HG03571 (cell line): ENCODE results near the gene CDH13.

Experiments used
- ATAC-seq: cut with Tn5 transposase; IDR thresholded peaks from one replicate; pipeline ENCODE4 v1.9.1; 2021; ENCODE audit not compliant: unreplicated experiment

CDH13 gene

DNA sequence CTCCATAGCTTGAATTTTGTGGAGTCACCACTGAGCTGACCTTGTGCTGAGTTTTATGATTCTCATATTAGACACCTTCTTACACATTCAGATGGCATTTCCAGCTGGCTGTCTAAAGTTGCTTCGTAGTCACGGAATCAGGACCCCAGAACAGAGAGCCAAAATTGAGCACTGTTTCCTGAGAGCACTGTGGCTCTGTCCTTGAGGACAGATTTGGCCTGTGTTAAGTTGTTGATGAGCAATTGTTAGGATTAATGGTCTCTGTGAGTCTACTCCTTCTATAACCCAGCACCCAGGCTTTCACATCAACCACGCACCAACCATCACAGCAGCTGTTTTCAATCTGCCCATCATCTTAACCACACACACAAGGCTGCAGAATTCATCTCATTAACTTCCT, 903.5 kb downstream of the CDH13 start:
- ATAC-seq: no peak

DNA sequence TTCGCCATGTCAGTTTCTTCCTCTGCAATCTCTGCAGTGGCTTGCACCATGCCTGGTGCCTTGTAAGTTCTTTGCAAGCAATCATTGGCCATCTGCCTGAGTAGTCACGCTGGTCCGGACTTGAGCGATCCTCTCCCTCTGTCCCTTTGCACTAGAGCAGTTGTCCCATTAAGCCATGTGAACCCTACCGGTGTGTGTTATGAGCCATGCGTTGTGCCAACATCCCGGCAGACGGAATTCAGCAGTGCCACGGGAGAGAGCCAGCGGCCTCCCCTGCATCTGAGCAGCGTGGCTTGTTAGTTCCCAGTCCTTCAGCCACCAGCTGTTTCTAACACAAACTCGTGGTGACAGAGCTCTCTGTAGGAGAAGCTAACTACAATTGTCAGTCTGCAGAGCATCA, 905.9 kb downstream of the CDH13 start:
- no peak for ATAC-seq

DNA sequence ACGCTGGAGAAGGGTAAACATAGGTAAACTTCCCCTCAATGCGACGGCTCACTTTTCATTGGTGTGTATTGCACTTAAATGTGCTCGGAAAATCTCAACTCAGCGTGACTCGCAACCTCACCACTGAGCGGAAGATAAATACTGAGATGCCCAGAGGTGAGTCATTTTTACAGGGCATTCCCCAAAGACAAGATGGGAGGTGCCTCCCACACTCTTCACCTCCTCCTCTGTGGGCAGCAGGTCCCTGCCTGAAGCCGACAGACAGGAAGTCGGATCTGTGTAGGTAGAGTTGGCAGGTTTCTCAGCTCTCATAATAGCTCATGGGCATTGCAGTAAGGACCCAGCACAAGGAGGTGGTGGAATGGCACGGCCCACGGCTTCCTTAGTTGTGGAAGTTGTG, 906.4 kb downstream of the CDH13 start:
- ATAC-seq: no peak

DNA sequence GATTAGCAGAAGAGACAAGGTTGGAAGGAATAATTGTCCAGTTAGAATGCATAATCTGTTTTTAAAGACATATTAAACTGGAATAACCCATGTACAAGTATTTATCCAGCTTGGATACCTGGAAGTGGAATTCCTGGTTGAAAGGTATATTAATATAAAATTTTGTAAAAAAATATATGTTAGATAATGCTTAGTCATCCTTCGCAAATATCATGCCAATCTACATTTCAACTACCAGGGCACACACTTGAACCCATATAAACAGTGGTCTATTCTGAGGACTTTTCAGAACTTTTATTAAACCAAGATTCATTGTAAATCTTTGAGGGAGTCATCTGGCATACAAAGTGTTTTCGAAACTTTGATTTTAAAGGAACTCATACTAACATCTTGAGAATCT, 911.9 kb downstream of the CDH13 start:
- no peak for ATAC-seq

DNA sequence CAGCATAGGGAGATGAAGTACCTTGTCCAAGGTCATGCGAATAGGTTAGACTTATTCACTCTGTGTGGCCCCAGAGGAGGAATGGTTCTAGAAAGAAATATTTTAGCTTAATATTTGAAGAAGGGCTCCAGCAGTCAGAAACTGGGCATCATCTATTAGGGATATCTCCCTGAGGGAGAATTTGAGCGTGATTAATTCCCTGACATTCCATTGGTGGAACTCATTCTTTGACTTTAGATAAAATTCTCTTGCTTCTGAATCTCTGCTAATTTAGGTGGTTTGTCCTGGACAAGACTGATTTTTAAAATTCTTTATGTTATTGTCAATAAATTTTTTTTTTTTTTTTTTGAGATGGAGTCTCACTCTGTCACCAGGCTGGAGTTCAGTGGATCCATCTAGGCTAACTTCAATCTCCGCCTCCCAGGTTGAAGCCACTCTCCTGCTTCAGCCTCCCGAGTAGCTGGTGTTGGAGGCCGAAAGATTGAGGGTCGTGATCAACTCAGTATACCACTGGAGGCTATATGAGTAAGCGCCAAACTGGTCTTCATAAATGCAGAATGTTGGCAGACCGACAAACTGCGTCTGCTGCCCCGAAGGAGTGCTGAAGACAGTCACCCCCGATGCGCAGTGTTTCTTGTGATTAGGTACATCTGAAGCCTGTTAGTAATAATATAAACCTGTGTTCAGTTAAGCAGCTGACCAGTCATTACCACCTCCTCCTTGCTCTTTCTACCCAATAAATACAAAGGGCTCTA, 913.1 kb downstream of the CDH13 start:
- no peak for ATAC-seq

DNA sequence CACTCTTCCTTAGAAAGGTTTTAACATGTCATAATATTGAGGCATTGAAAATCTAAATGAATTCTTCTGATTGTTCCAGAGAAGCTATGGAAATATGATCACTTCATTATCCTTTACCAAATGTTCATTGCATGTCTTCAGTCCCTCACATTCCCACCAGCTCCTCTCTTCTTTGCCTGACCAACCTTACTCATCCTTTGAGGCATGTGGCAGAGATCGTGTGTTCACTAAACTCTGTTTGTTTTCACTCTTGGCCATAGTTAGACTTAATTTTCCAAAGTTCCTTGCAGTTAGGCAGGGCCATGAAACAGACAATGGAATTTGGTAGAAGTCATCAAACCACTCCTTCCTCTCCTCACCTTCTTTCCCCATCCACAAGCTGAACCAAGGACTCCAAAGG, 914.5 kb downstream of the CDH13 start:
- ATAC-seq: no peak

DNA sequence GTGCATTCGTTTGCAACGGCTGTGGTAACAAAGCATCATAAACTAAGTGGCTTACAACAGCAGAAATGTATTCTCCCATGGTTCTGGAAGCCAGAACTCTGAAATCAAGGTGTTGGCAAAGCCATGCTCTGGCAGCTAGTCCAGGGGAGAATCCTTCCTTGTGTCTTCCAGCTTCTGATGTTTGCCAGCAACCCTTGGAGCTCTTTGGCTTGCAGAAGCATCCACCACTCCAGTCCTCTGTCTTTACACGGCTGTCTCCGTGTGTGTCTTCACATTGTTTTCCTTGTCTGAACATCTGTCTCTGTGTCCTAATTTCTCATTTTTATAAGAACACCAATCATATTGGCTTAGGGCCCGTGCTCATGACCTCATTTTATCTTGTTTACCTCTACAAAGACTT, 915.7 kb downstream of the CDH13 start:
- no peak for ATAC-seq

DNA sequence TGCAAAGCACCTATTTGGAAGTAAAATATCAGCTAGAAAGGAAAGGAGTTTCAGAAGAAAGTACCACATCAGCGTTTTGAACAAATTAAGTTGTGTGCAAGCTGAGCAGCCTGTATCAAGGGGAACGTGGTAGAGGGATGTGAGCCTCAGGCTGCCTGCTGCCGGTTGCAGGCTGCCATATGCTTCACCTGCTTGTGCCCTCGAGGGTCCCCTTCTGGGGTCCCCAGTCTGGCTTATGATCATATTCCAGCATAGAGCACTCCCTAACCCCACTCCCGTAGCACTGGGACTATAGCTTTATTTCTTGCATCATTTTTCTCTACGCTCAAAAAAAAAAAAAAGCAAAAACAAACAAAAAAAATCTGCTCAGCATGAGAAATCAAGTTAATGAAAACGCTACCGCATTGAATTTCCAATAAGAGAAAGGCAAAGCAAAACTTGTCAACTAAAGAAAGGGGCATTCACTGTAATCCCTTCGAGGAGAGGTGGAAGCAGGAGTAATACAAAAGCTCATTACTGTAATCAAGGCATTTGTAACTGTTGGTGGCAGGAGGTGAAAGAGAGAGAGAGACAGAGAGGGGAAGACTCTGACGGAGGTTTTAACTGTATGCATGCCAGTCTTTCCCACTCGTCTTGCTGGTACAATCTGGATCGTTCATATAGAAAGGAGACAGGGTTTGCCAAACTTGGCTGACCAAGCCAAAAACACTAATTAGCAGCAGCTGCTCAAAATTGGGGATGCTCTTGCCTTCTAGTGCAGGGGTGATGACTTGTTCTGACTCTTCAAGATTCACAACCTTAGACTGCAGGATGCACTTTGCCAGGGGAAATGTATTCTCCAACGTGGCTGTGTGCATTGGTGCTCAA, 922.8 kb downstream of the CDH13 start:
- ATAC-seq: no peak

DNA sequence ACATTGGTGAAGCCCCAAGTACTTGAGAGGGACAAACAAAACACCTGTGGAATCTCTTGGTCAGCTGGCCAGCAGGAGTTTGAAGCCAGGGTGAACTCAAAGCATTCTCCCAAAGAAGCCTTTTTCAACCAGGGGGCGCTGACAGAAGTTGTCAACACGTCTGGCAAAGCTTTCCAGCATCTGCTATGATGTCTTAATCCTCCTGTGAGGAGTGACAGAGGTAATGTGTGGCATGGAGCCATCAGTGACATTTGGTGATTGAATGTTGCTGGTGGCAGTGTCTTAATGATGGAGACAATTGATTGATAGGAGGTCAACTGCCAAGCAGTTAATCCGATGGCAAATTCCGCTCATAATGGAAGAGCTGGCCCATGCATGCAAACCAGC, 923.4 kb downstream of the CDH13 start:
- no peak for ATAC-seq

DNA sequence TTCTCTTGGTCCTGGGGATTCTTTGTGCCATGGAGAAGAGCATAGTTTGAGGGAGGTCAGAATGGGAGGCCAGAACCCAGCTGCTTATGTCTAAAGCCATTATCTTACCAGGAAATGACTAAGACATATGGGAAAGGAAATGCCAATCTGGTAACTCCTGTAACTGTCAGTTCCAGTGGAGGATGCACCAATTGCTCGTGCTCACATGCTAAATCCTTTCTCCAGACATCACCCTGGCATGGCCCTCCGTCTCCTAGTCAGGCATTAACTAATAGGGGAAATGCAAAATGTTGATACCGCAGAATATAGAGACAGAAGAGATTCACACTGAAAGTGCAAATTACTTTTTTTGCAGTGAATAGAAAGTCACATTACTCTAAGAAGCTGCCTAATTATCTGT, 925.5 kb downstream of the CDH13 start:
- ATAC-seq: no peak

DNA sequence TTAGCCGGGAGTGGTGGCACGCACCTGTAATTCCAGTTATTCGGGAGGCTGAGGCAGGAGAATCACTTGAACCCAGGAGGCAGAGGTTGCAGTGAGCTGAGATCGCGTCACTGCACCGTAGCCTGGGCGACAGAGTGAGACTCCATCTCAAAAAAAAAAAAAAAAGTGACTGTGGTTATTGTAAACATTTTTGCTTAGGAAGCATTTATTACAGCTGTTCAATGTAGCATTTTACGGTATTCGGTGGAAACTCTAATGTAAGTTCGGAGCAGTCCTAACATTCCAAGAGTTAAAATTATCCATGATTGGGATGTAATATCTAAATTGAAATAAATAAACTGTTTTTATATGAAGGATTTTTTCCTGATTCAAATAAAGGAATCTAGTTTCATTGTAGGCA, 926.2 kb downstream of the CDH13 start:
- ATAC-seq: no peak

DNA sequence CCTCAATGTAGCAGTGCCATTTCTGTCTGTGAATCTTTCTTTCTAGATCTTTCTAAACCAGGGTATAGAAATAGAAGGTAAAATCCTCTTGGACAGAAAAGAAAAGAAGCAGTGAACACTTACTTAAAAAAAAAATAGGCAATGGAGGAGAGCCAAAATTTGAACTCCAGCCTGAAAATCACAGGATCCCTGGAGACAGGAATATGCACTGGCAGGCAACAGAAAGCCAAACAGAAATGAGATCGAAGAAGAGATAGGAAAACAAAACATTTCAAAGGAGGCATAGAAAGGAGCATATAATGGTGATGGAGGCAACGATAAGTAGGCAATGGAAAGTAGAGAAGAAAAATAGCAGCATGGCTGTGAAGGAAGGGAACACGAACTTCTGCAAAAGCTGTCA, 927.3 kb downstream of the CDH13 start:
- ATAC-seq: no peak

DNA sequence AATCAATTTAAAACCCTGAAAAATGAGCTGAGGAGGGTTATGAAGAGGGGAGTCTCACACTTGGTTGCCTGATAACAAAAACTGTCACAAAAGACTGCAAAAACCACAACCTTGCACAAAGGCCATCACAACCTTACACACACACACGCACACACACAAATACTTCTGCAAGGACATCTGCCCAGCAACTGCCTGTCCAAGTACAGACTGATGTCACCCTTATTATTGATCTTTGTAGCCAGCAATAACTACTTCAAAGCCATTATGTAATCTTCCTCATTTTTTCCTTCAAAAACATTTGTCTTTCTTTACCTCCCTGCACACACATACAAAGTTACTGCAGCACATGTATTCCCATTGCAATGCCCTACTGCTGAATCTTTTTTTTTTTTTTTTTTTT, 927.8 kb downstream of the CDH13 start:
- no peak for ATAC-seq

DNA sequence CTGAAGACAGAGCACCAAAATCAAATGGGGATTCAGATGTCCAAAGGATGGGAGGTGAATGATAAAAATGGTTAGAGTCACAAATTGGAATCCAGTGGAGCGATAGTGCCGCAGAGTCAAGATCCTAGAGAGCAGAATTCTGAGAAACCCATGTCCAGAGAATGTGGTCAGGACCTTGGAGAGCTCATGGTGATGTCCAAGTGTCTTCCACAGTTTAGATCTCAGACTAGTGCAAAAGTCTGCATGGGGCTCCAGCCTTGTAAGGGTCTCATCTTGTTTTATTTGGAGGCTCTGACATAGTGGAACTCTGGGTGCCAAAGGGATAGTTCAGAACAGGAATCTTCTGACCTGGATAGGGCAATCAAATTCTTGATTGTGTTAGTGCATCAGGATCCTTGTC, 935.1 kb downstream of the CDH13 start:
- ATAC-seq: no peak

DNA sequence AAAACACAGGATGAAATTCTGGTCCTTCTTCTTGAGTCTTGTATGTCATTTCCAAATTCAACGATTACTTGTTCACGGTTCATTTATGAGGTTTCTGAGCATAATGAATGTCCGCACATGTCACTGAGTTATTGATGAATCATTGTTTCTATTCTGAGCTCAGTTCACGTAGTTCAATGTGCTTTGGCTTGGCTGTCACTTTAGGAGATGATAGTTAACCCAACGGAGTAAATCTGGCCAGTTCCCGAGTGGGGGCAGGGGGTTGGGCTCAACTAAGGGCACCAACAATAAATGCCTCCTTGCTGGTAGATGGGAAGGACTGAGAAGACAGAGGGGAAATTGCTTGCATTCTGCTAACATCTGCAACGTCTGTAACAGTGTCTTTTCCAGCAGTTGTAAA, 941.6 kb downstream of the CDH13 start:
- no peak for ATAC-seq

DNA sequence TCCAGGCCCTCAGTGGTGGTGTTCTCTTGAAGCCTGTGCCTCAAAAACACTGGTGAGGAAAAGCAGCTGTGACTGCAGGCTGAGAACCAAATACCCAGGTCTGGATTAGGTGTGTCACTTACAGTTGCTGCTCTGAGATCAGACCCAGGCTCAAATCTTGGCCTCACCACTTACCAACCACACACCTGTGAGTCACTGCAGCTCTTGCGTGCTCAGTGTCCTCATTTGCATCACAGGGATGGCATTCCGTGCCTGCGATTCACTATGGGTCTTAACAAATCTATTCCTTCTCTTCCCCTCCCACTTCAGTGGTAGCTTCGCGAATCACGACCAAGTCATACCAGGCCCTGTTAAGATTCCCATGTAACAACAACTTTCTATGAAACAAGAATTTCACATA, 947.6 kb downstream of the CDH13 start:
- ATAC-seq: no peak

DNA sequence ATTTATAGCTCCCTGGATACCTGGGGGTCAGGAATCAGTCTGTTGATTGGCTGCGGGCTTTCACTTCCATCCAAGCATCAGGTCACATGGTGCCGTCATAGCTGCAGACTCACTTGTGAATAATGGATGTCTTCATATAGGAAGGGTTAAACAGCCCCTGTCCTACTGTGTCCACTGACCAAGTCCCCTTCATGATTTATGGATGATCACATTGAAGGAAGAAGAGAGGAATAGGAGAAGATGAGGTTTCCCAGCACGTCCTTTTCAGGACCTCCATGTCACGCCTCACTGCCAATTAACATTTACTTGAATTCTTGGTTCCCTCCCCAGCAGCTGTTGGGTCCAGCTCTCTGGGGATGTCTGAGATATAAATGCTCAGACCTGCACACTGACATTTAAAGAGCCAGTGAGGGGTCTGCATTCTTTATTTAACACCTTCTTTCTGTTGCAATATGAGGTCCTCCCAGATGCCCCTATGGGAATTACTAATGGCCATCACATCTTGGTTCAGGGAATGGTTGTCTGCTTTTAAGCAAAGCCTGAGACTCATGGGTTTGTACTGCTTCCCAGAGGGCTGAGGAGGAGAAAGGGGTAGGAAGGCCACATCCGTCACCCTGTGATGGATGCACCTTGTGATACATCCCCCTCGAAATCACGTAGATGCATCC, 950.4 kb downstream of the CDH13 start:
- no peak for ATAC-seq

DNA sequence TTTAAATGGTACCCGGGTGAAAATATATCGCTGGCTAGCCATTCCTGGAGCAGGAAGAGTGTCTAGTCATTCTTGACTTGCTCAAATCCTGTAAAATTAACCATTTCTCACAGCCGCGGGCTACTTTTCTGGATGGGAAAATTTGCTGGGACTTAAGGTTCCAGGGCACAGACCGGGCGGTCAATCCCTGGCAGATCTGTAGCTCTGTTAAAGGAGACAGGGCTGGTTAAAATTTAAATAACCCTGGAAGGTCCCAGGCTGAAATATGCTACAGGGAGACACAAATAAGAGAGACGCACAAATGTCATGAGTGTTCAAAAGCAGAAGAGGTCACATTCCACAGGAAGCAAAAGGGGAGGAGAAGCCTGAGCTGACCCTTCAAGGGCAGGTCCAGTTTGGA, 951.4 kb downstream of the CDH13 start:
- no peak for ATAC-seq

DNA sequence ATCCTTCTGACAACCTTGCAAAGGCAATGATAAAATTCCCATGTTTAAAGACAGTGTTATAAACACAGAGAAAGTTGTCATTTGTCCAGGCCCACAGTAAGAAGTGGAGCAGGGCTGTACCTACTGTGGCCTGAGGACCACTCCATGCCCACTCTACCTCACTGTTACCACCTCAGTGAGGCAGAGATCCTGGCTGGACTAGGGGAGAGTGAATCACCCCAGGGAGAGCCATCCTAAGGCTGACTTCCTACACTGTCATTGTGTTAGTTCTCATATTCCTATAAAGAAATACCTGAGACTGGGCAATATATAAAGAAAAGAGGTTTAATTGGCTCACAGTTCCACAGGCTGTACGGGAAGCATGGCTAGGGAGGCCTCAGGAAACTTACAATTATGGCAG, 952.3 kb downstream of the CDH13 start:
- no peak for ATAC-seq

DNA sequence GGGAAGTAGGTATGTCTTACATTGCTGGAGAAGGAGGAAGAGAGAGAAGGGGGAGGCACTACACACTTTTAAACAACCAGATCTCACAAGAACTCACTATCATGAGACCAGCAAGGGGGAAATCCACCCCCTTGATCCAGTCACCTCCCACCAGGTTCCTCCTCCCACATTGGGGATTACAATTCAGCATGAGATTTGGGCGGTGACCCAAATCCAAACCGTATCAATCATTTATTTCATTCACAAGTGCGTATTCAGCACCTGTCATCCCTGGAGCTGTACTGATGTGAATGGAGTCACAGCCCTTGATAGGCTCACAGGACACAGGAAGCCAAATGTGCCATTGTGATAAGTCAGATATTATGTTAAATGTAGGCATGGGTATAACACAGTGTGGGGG, 952.7 kb downstream of the CDH13 start:
- ATAC-seq: no peak

DNA sequence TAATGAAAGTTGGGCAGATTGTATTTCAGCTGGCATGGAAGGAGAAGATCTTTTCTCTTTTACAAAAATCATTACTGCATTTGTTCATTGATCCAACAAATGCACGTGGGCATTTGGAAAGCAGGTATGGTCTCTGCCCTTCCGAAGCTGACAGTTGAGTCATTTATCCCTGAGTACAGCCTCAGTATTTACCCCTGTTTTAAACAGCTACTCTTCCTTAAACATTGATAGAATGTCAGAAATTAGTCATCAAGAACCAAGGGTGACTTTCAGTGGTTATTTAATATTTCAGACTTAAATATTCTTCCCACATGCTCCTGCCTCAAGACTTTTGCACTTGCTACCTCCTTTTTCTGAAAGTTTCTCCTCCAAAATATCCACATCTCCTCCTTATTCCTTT, 954.3 kb downstream of the CDH13 start:
- peak; percentile 53 for ATAC-seq
